K562 (cell line): ENCODE results near the gene KLHL25.

ENCODE experiments used
- ESRRA ChIP-seq: fragments of 450-650 bp; IDR thresholded peaks from 2 replicates; pipeline ENCODE4 v1.6.1; 2014; ENCODE audit warnings: low read depth, mild to moderate bottlenecking, moderate library complexity, borderline replicate concordance
- EZH2 ChIP-seq: IDR thresholded peaks from 2 replicates; pipeline ENCODE4 v1.6.1; 2012; ENCODE audit warnings: low read depth, mild to moderate bottlenecking, inconsistent platforms, low read length, borderline replicate concordance
- HDAC6 ChIP-seq: IDR thresholded peaks from 2 replicates; pipeline ENCODE4 v1.6.1; 2012; ENCODE audit warnings: low read depth, mild to moderate bottlenecking, control low read depth, inconsistent platforms, low read length, moderate library complexity
- JUNB ChIP-seq: fragments of 450-650 bp; formaldehyde crosslinking; conservative IDR thresholded peaks from 2 replicates; pipeline ENCODE4 v1.4.0; 2020; ENCODE audit warnings: mild to moderate bottlenecking
- NR2F6 ChIP-seq: fragments of 450-650 bp; formaldehyde crosslinking; IDR thresholded peaks from 2 replicates; pipeline ENCODE4 v1.4.0; 2020; ENCODE audit warnings: mild to moderate bottlenecking
- RAD21 ChIP-seq, 2 experiments: fragments of 250-450 bp in 1 of 2; fragments of 450-650 bp in 1 of 2; sonication (Bioruptor Pico) in 1 of 2; formaldehyde crosslinking in 1 of 2; IDR thresholded peaks in 1 of 2; conservative IDR thresholded peaks in 1 of 2; 2 replicates each; pipeline versions ENCODE4 v1.4.0 to v1.8.0; 2020 to 2022; ENCODE audit warnings: mild to moderate bottlenecking in 2 of 2, moderate library complexity in 1 of 2
- RBM17 ChIP-seq: fragments of 200-400 bp; formaldehyde crosslinking; IDR thresholded peaks from 2 replicates; pipeline ENCODE4 v1.6.1; 2017; ENCODE audit warnings: low read depth, mild to moderate bottlenecking, low read length, borderline replicate concordance
- TAF1 ChIP-seq: IDR thresholded peaks from 2 replicates; pipeline ENCODE4 v1.6.1; 2011; ENCODE audit warnings: mild to moderate bottlenecking, low read length, moderate library complexity; ENCODE audit not compliant: insufficient read depth, control insufficient read depth, severe bottlenecking; ENCODE audit errors: extremely low read depth
- TCF3 ChIP-seq: sonication (generic); formaldehyde crosslinking; IDR thresholded peaks from 2 replicates; pipeline ENCODE4 v1.4.0; 2020; ENCODE audit warnings: mild to moderate bottlenecking, missing genetic modification reagents
- XRCC4 ChIP-seq: IDR thresholded peaks from one replicate; pipeline ENCODE4 v1.6.1; 2011; ENCODE audit not compliant: insufficient read depth, insufficient read length; ENCODE audit errors: extremely low read depth
- ZBED1 ChIP-seq: IDR thresholded peaks from 2 replicates; pipeline ENCODE4 v1.6.1; 2014

DNA sequence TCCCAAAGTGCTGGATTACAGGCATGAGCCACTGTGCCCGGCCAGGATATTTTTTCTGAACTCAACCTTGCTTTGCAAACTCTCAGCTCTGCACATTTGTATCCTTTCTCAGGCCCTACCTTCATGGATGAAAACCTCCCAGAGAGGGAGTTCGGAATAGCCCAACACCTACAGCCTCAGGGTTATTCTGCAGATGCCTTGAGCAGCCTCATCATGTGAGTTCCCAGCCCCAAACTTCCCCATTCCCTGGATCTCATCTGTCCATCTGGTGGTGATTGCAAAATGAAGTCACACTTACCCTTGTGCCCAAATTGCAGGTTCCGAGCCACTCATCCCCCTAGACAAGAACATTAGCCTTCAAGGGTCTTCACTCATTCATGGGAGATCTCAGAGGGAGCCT lies 39.9 kb upstream of the KLHL25 start:
- no peak for TF ChIP-seq TCF3
- TF ChIP-seq ESRRA = no peak
- no peak for TF ChIP-seq XRCC4
- no peak for TF ChIP-seq RBM17
- TF ChIP-seq TAF1 = no peak
- TF ChIP-seq ZBED1 = no peak
- no peak for TF ChIP-seq RAD21 (CRISPR knock-in tag; conservative IDR thresholded peaks at IDR 0.05 in 1 of 2, IDR thresholded peaks at IDR 0.05 in 1 of 2)
- TF ChIP-seq EZH2 = no peak
- TF ChIP-seq JUNB (CRISPR knock-in tag) = no peak
- TF ChIP-seq HDAC6 = no peak
- no peak for TF ChIP-seq NR2F6 (CRISPR knock-in tag)
